Epithelial cell of proximal tubule (primary cell): ENCODE data around the gene ABHD5. TPM values are rescaled to one million over a fixed set of nuclear protein-coding genes. Genes with fewer than 3 reads are reported as not detected.
"Not testable (repeated sequence)": the region's sequence is repeated elsewhere in the genome, so short reads cannot be mapped to it uniquely, and the experiment has no call there.

ENCODE experiments used
- DNase-seq: peaks from one replicate; pipeline ENCODE4 v3.0.0-alpha.2; 2011; ENCODE audit warnings: low read depth
- H3K4me3 ChIP-seq: 2 replicates; pipeline ENCODE4 v1.5.1; 2011; ENCODE audit warnings: low read depth, mild to moderate bottlenecking, low read length
- CTCF ChIP-seq: conservative IDR thresholded peaks from 2 replicates; pipeline ENCODE4 v1.5.1; 2012; ENCODE audit warnings: low read depth, mild to moderate bottlenecking, low read length
- total RNA-seq: library from RNA; depleted of rRNA; stranded (reverse); fragments of >200 nt; gene quantifications from 2 replicates; pipeline ENCODE4 v1.2.3, GENCODE V29; 2015

Gene ABHD5
- total RNA-seq, 1 donor from 2014 or later, result 25.0 TPM

GRCh38 chr3:43650345-43650744, 40.4 kb upstream of the ABHD5 start:
- H3K4me3 ChIP-seq, result no peak overlapping the region
- no peak for DNase-seq
- TF ChIP-seq CTCF, result no peak

GRCh38 chr3:43656390-43656789, 34.3 kb upstream of the ABHD5 start:
- not testable (repeated sequence) for H3K4me3 ChIP-seq, DNase-seq

GRCh38 chr3:43659250-43659880, 31.4 kb upstream of the ABHD5 start:
- TF ChIP-seq CTCF, result no peak
- H3K4me3 ChIP-seq, result no peak overlapping the region
- DNase-seq, result no peak

- H3K4me3 ChIP-seq, DNase-seq: not testable (repeated sequence)
Observed at GRCh38 chr3:43661376-43661775, 29.4 kb upstream of the ABHD5 start.

GRCh38 chr3:43665011-43665410, 25.7 kb upstream of the ABHD5 start:
- H3K4me3 ChIP-seq, DNase-seq: not testable (repeated sequence)

- no peak for DNase-seq
- no peak for TF ChIP-seq CTCF
- no peak overlapping the region for H3K4me3 ChIP-seq
Observed at GRCh38 chr3:43670635-43671522, 19.9 kb upstream of the ABHD5 start.

GRCh38 chr3:43674345-43675085, 16.2 kb upstream of the ABHD5 start:
- H3K4me3 ChIP-seq, result no peak overlapping the region
- no peak for TF ChIP-seq CTCF
- no peak for DNase-seq

- TF ChIP-seq CTCF, result no peak
- H3K4me3 ChIP-seq, result no peak overlapping the region
- DNase-seq, result no peak
Observed at GRCh38 chr3:43675593-43675992, 15.1 kb upstream of the ABHD5 start.
